HepG2 (cell line): Measurements from ENCODE around the gene B4GALT7. TPM values are rescaled to one million over a fixed set of nuclear protein-coding genes. Genes with fewer than 3 reads are reported as not detected.

ENCODE experiments used
- ATAC-seq: fragments of 200-7000 bp; cut with Tn5 transposase; 3 replicates; pipeline ENCODE4 v1.9.1; 2020; ENCODE audit warnings: mild to moderate bottlenecking, moderate library complexity
- BruUV-seq: library from RNA; stranded (reverse); fragments of 400-500 nt; replicated peaks from 2 replicates; lab custom pipeline; 2021; lab: Mats Ljungman, UMichigan
- CTCF ChIA-PET: fragments of 300-600 bp; formaldehyde crosslinking; extraction: SDS; loops from one replicate; lab custom pipeline; 2021; ENCODE audit warnings: low total read pairs, inconsistent platforms, low intra/inter-chr PET ratio; lab: Yijun Ruan, JAX
- POLR2A ChIA-PET: fragments of 350-600 bp; sonication (Branson Sonifier 250); formaldehyde crosslinking; loops from one replicate; lab custom pipeline; 2020; ENCODE audit warnings: antibody characterized with exemption, inconsistent platforms; lab: Yijun Ruan, JAX
- DNase-seq: peaks from one replicate; pipeline ENCODE4 v3.0.0-alpha.2; 2015; ENCODE audit warnings: low spot score
- FAIRE-seq: peaks from 3 replicates; lab custom pipeline; 2011; peaks lifted over from hg19 to GRCh38; lab: Jason Lieb, UNC
- H2AFZ ChIP-seq: one replicate; pipeline ENCODE4 v1.6.1; 2011; ENCODE audit warnings: low read length, inconsistent platforms
- H3K27ac ChIP-seq: fragments of 300-600 bp; 3 replicates; pipeline ENCODE4 v1.8.0; 2011; ENCODE audit warnings: mixed run types, mild to moderate bottlenecking, mixed read lengths, low read length, inconsistent platforms; ENCODE audit not compliant: insufficient read depth; ENCODE audit errors: extremely low read length
- H3K27me3 ChIP-seq, 2 experiments: fragments of 200-600 bp in 1 of 2; 2 replicates in 1 of 2; 3 replicates in 1 of 2; pipeline versions ENCODE4 v1.6.0 to v1.8.0; 2011; ENCODE audit warnings: low read length in 2 of 2, mild to moderate bottlenecking in 2 of 2, moderate library complexity in 2 of 2, inconsistent platforms in 1 of 2; ENCODE audit not compliant: insufficient read depth in 2 of 2, control insufficient read depth in 1 of 2
- H3K36me3 ChIP-seq, 2 experiments: fragments of 200-600 bp in 1 of 2; replicated peaks in 1 of 2; 2 replicates in 1 of 2; 3 replicates in 1 of 2; pipeline versions ENCODE4 v1.5.1 to v1.8.0; 2011; ENCODE audit warnings: low read length in 2 of 2, inconsistent platforms in 1 of 2; ENCODE audit not compliant: insufficient read depth in 2 of 2, control insufficient read depth in 1 of 2
- H3K4me1 ChIP-seq: 2 replicates; pipeline ENCODE4 v1.5.1; 2012; ENCODE audit warnings: low read length, inconsistent platforms; ENCODE audit not compliant: insufficient read depth
- H3K4me2 ChIP-seq: 2 replicates; pipeline ENCODE4 v1.6.0; 2011; ENCODE audit warnings: low read depth, low read length, inconsistent platforms
- H3K4me3 ChIP-seq, 3 experiments: fragments of 200-600 bp in 1 of 3; sonication (generic), shearing (Covaris generic) in 1 of 3; replicated peaks in 1 of 3; 2 replicates each; pipeline ENCODE4 v1.5.1; 2011 to 2016; ENCODE audit warnings: low read length in 3 of 3, inconsistent platforms in 2 of 3, low read depth in 2 of 3, mild to moderate bottlenecking in 2 of 3, control low read depth in 1 of 3, mixed read lengths in 1 of 3; ENCODE audit not compliant: insufficient read depth in 1 of 3
- H3K79me2 ChIP-seq: one replicate; pipeline ENCODE4 v1.6.1; 2011; ENCODE audit warnings: low read length, inconsistent platforms; ENCODE audit not compliant: insufficient read depth
- H3K9ac ChIP-seq: 2 replicates; pipeline ENCODE4 v1.6.0; 2011; ENCODE audit warnings: mild to moderate bottlenecking, low read depth, low read length, inconsistent platforms; ENCODE audit not compliant: insufficient read depth
- H3K9me3 ChIP-seq: 2 replicates; pipeline ENCODE4 v1.5.1; 2012; ENCODE audit warnings: mild to moderate bottlenecking, low read length
- H4K20me1 ChIP-seq: 2 replicates; pipeline ENCODE4 v1.6.0; 2011; ENCODE audit warnings: inconsistent platforms, mild to moderate bottlenecking, low read length, moderate library complexity; ENCODE audit not compliant: insufficient read depth
- GATA4 ChIP-seq: sonication (generic); IDR thresholded peaks from 2 replicates; pipeline ENCODE4 v1.6.1; 2016; ENCODE audit warnings: antibody characterized with exemption, low read depth, borderline replicate concordance
- TMF1 ChIP-seq: sonication (generic); formaldehyde crosslinking; IDR thresholded peaks from 2 replicates; pipeline ENCODE4 v1.8.1; 2022; ENCODE audit warnings: low read depth, missing genetic modification reagents
- ZBTB21 ChIP-seq: sonication (generic); formaldehyde crosslinking; IDR thresholded peaks from 2 replicates; pipeline ENCODE4 v1.4.0; 2020; ENCODE audit warnings: missing genetic modification reagents
- ZNF124 ChIP-seq: sonication (generic); formaldehyde crosslinking; IDR thresholded peaks from 2 replicates; pipeline ENCODE4 v1.4.0; 2020; ENCODE audit warnings: missing genetic modification reagents
- ZNF281 ChIP-seq: sonication (generic); formaldehyde crosslinking; IDR thresholded peaks from 2 replicates; pipeline ENCODE4 v1.4.0; 2020; ENCODE audit warnings: missing genetic modification reagents, borderline replicate concordance
- ZNF30 ChIP-seq: sonication (generic); formaldehyde crosslinking; IDR thresholded peaks from 2 replicates; pipeline ENCODE4 v1.5.0; 2020; ENCODE audit warnings: mild to moderate bottlenecking, missing genetic modification reagents
- WGBS: methylation state at CpG from one replicate; pipeline ENCODE4 v1.1.6; 2017; ENCODE audit warnings: low lambda C conversion rate; 5-methylcytosine and 5-hydroxymethylcytosine counted together
- in situ Hi-C: cut with HindIII; loops from 2 replicates; pipeline ENCODE4 v1.10.0; 2017; ENCODE audit warnings: low pct_unique_long_range_greater_than_20kb; ENCODE audit not compliant: extremely low pct_ligation_motif_present
- intact Hi-C: fragments of 100-400 bp; cut with micrococcal nuclease; formaldehyde crosslinking; loops from one replicate; pipeline ENCODE4 v1.10.0; 2022; ENCODE audit not compliant: unreplicated experiment
- polyA plus RNA-seq, 8 experiments: library from polyadenylated mRNA; depleted of rRNA in 3 of 8; stranded (reverse) in 7 of 8; unstranded in 1 of 8; fragments of >200 nt; fragmentation: Illumina TruSeq in 4 of 8; extraction: Trizol in 4 of 8; gene quantifications; 2 replicates each; pipeline versions ENCODE4 v1.2.1 to v1.2.3, GENCODE V29; 2011 to 2016; ENCODE audit warnings: low read depth in 4 of 8, missing spikeins in 1 of 8, mixed read lengths in 1 of 8; ENCODE audit not compliant: insufficient read depth in 1 of 8
- total RNA-seq, 5 experiments: library from RNA; depleted of rRNA; stranded (reverse); fragments of >200 nt; fragmentation: Illumina TruSeq; extraction: Trizol; gene quantifications; 2 replicates each; pipeline ENCODE4 v1.2.3, GENCODE V29; 2016; ENCODE audit warnings: low read depth in 1 of 5
- TF ChIP-seq, protein P1 (sequence below): sonication (generic); formaldehyde crosslinking; IDR thresholded peaks from 2 replicates; pipeline ENCODE4 v1.4.0; 2020; ENCODE audit warnings: missing genetic modification reagents, mild to moderate bottlenecking, borderline replicate concordance
- TF ChIP-seq, protein P2 (sequence below): sonication (generic); formaldehyde crosslinking; IDR thresholded peaks from 2 replicates; pipeline ENCODE4 v1.4.0; 2020; ENCODE audit warnings: mild to moderate bottlenecking, missing genetic modification reagents, borderline replicate concordance

Gene B4GALT7
- total and polyA plus RNA-seq, 2 of the 13 experiments (the other 11 are each of a cell fraction or from before 2014, with no cell fraction given): 16.4 to 20.5 TPM

DNA sequence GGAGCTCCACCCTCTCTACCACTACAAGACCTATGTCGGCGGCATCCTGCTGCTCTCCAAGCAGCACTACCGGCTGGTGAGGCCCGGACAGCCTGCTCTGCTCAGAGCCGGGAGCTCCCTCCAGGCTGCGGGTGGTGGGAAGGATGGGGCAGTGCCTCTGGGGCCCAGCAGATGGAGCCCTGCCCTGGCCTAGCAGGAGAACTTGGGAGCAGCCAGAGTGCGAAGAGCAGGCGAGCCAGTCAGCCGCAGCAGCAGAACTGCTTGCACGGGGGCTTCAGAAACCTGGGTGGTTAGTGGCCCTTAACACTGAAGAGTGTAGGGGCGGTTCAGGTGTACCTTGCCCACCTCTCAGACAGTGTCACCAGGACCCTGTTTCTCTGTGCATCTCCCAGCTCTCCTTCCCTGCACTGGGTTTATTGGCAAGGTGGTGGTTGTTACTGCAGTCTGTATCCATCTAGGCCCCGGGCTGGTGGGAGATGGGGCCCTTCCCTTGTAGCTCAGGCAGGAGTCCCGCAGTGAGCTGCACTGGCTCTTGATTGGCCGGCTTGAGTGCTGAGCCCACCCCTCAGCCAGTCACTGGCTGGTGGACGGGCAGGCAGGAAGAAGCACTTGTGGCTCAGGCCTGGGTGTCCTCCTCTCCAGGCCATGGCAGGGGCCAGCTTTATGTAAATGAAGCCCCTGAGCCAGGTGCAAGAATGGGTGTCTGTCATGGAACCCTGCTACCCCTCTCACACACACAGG, 7.7 kb downstream of the B4GALT7 start (continued):
- TF ChIP-seq ZBTB21 (CRISPR knock-in tag) (no peak), GATA4 (no peak), ZNF124 (no peak), TMF1 (CRISPR knock-in tag) (no peak)

- no peak overlapping the region for H3K9ac ChIP-seq
- H3K4me3 ChIP-seq: no peak overlapping the region
- no peak for ATAC-seq
- POLR2A ChIA-PET: interaction anchor here (1.2 to 1.9 kb wide), 2 partner anchors 8 to 16 kb away, joined by 3 to 6 read pairs; partner anchors contain the start of genes B4GALT7 and TMED9
- H3K27ac ChIP-seq: no peak overlapping the region
- no peaks in the 10 kb centered on the region; a peak in 2 of 5 replicates for H3K36me3 ChIP-seq
- no peaks in the 10 kb centered on the region for H4K20me1 ChIP-seq
- H2AFZ ChIP-seq: no peak overlapping the region
- no peak for DNase-seq
- no TSS peak for BruUV-seq
- H3K9me3 ChIP-seq: no peaks in the 10 kb centered on the region
- WGBS: 94% methylated on average over 15 of the region's 37 CpGs
- no peak for FAIRE-seq
- CTCF ChIA-PET: no interaction called here
- in situ Hi-C loops: loop anchor here (25.0 kb wide), 1 partner anchor 454 kb away; no protein-coding TSS in a partner anchor
- peaks cover 9% of the 10 kb centered on the region for H3K4me1 ChIP-seq
- no peaks in the 10 kb centered on the region for H3K79me2 ChIP-seq
- no peaks in the 10 kb centered on the region for H3K27me3 ChIP-seq
- no peak overlapping the region for H3K4me2 ChIP-seq
- intact Hi-C loops: no loop called here
- no peak for TF ChIP-seq ZNF30 (CRISPR knock-in tag)
- TF ChIP-seq, protein P1, sequence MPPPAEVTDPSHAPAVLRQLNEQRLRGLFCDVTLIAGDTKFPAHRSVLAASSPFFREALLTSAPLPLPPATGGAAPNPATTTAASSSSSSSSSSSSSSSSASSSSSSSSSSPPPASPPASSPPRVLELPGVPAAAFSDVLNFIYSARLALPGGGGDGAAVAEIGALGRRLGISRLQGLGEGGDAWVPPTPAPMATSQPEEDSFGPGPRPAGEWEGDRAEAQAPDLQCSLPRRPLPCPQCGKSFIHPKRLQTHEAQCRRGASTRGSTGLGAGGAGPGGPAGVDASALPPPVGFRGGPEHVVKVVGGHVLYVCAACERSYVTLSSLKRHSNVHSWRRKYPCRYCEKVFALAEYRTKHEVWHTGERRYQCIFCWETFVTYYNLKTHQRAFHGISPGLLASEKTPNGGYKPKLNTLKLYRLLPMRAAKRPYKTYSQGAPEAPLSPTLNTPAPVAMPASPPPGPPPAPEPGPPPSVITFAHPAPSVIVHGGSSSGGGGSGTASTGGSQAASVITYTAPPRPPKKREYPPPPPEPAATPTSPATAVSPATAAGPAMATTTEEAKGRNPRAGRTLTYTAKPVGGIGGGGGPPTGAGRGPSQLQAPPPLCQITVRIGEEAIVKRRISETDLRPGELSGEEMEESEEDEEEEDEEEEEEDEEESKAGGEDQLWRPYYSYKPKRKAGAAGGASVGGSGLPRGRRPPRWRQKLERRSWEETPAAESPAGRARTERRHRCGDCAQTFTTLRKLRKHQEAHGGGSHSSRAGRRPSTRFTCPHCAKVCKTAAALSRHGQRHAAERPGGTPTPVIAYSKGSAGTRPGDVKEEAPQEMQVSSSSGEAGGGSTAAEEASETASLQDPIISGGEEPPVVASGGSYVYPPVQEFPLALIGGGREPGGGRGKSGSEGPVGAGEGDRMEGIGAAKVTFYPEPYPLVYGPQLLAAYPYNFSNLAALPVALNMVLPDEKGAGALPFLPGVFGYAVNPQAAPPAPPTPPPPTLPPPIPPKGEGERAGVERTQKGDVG (CRISPR knock-in tag): no peak
- TF ChIP-seq, protein P2, sequence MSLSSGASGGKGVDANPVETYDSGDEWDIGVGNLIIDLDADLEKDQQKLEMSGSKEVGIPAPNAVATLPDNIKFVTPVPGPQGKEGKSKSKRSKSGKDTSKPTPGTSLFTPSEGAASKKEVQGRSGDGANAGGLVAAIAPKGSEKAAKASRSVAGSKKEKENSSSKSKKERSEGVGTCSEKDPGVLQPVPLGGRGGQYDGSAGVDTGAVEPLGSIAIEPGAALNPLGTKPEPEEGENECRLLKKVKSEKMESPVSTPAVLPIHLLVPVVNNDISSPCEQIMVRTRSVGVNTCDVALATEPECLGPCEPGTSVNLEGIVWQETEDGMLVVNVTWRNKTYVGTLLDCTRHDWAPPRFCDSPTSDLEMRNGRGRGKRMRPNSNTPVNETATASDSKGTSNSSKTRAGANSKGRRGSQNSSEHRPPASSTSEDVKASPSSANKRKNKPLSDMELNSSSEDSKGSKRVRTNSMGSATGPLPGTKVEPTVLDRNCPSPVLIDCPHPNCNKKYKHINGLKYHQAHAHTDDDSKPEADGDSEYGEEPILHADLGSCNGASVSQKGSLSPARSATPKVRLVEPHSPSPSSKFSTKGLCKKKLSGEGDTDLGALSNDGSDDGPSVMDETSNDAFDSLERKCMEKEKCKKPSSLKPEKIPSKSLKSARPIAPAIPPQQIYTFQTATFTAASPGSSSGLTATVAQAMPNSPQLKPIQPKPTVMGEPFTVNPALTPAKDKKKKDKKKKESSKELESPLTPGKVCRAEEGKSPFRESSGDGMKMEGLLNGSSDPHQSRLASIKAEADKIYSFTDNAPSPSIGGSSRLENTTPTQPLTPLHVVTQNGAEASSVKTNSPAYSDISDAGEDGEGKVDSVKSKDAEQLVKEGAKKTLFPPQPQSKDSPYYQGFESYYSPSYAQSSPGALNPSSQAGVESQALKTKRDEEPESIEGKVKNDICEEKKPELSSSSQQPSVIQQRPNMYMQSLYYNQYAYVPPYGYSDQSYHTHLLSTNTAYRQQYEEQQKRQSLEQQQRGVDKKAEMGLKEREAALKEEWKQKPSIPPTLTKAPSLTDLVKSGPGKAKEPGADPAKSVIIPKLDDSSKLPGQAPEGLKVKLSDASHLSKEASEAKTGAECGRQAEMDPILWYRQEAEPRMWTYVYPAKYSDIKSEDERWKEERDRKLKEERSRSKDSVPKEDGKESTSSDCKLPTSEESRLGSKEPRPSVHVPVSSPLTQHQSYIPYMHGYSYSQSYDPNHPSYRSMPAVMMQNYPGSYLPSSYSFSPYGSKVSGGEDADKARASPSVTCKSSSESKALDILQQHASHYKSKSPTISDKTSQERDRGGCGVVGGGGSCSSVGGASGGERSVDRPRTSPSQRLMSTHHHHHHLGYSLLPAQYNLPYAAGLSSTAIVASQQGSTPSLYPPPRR: no peak
- TF ChIP-seq ZNF281 (CRISPR knock-in tag): no peak
Observed at GRCh38 chr5:177608243-177609075, 8.5 kb downstream of the B4GALT7 start.
